CD14-positive monocyte (primary cell): ENCODE results near the gene ABHD17B. TPM values are rescaled to one million over a fixed set of nuclear protein-coding genes. Genes with fewer than 3 reads are reported as not detected.
A peak's percentile ranks its signal among the peaks of the same experiment; 100 is the strongest.

Experiments
- DNase-seq, 3 donors: peaks; one replicate each; pipeline ENCODE4 v3.0.0-alpha.2; 2011 to 2022
- H2AFZ ChIP-seq: 2 replicates; pipeline ENCODE4 v1.6.0; 2012; ENCODE audit warnings: mild to moderate bottlenecking, low read depth, low read length, inconsistent platforms; ENCODE audit not compliant: insufficient read depth, poor library complexity, severe bottlenecking
- H3K27ac ChIP-seq, 2 donors: 1 replicate in 1 of 2; 2 replicates in 1 of 2; pipeline ENCODE4 v1.5.1; 2012 to 2013; ENCODE audit warnings: low read length in 2 of 2, control low read depth in 1 of 2, inconsistent platforms in 1 of 2, low read depth in 1 of 2, mild to moderate bottlenecking in 1 of 2
- H3K27me3 ChIP-seq, 2 donors: one replicate each; pipeline versions ENCODE4 v1.6.0 to v1.6.1; 2011 to 2013; ENCODE audit warnings: low read length in 2 of 2; ENCODE audit not compliant: control insufficient read depth in 2 of 2, insufficient read depth in 2 of 2
- H3K36me3 ChIP-seq, 2 donors: replicated peaks in 1 of 2; 1 replicate in 1 of 2; 2 replicates in 1 of 2; pipeline versions ENCODE4 v1.5.1 to v1.6.1; 2012 to 2013; ENCODE audit warnings: low read length in 2 of 2, control low read depth in 1 of 2, inconsistent platforms in 1 of 2, mild to moderate bottlenecking in 1 of 2; ENCODE audit not compliant: insufficient read depth in 2 of 2, control insufficient read depth in 1 of 2
- H3K4me1 ChIP-seq, 2 donors: 1 replicate in 1 of 2; 2 replicates in 1 of 2; pipeline versions ENCODE4 v1.5.1 to v1.6.1; 2012 to 2013; ENCODE audit warnings: low read length in 2 of 2, control low read depth in 1 of 2, inconsistent platforms in 1 of 2, mild to moderate bottlenecking in 1 of 2, moderate library complexity in 1 of 2; ENCODE audit not compliant: insufficient read depth in 2 of 2, control insufficient read depth in 1 of 2
- H3K4me2 ChIP-seq: replicated peaks from 2 replicates; pipeline ENCODE3; 2012; ENCODE audit warnings: low read length, moderate library complexity, mild to moderate bottlenecking; ENCODE audit not compliant: poor library complexity, severe bottlenecking; ENCODE audit errors: extremely low read depth
- H3K4me3 ChIP-seq, 3 experiments: fragments of 200-600 bp in 1 of 3; sonication (generic) in 1 of 3; replicated peaks in 1 of 3; 1 replicate in 2 of 3; 2 replicates in 1 of 3; pipeline ENCODE4 v1.5.1; 2011 to 2013; ENCODE audit warnings: low read length in 3 of 3, mild to moderate bottlenecking in 3 of 3, control low read depth in 2 of 3, low read depth in 2 of 3, inconsistent platforms in 1 of 3, moderate library complexity in 1 of 3
- H3K79me2 ChIP-seq: 2 replicates; pipeline ENCODE4 v1.6.0; 2012; ENCODE audit warnings: mild to moderate bottlenecking, control low read depth, inconsistent platforms, low read length, moderate library complexity; ENCODE audit not compliant: insufficient read depth
- H3K9ac ChIP-seq: 2 replicates; pipeline ENCODE4 v1.6.0; 2017; ENCODE audit warnings: low read length, mild to moderate bottlenecking; ENCODE audit not compliant: insufficient read depth, poor library complexity, severe bottlenecking
- H3K9me3 ChIP-seq, 2 donors: replicated peaks in 1 of 2; 1 replicate in 1 of 2; 2 replicates in 1 of 2; pipeline versions ENCODE4 v1.5.1 to v1.6.1; 2012 to 2013; ENCODE audit warnings: low read length in 2 of 2, control low read depth in 1 of 2; ENCODE audit not compliant: control insufficient read depth in 1 of 2, insufficient read depth in 1 of 2
- H4K20me1 ChIP-seq: 2 replicates; pipeline ENCODE4 v1.6.0; 2012; ENCODE audit warnings: mild to moderate bottlenecking, low read length, control low read depth, moderate library complexity; ENCODE audit not compliant: insufficient read depth
- H3K27ac Mint-ChIP-seq, 7 donors: one replicate each; pipeline ENCODE4 v1.8.0; 2020; ENCODE audit warnings: mild to moderate bottlenecking in 7 of 7, mixed read lengths in 7 of 7, moderate library complexity in 6 of 7, inconsistent platforms in 2 of 7
- H3K27me3 Mint-ChIP-seq, 3 donors: one replicate each; pipeline ENCODE4 v1.8.0; 2021 to 2022; ENCODE audit warnings: low read depth in 3 of 3, mild to moderate bottlenecking in 3 of 3, mixed read lengths in 3 of 3, moderate library complexity in 3 of 3, inconsistent platforms in 1 of 3
- H3K36me3 Mint-ChIP-seq, 2 donors: one replicate each; pipeline ENCODE4 v1.8.0; 2020; ENCODE audit warnings: mixed read lengths in 2 of 2, inconsistent platforms in 1 of 2, mild to moderate bottlenecking in 1 of 2
- H3K4me1 Mint-ChIP-seq: one replicate; pipeline ENCODE4 v1.8.0; 2020; ENCODE audit warnings: mild to moderate bottlenecking, mixed read lengths
- H3K4me3 Mint-ChIP-seq, 2 donors: one replicate each; pipeline ENCODE4 v1.8.0; 2020; ENCODE audit warnings: mild to moderate bottlenecking in 2 of 2, mixed read lengths in 2 of 2, moderate library complexity in 1 of 2
- H3K9me3 Mint-ChIP-seq, 7 donors: one replicate each; pipeline ENCODE4 v1.8.0; 2020 to 2022; ENCODE audit warnings: mixed read lengths in 7 of 7, mild to moderate bottlenecking in 6 of 7, moderate library complexity in 6 of 7, inconsistent platforms in 2 of 7
- CTCF ChIP-seq: fragments of 200-600 bp; IDR thresholded peaks from one replicate; pipeline ENCODE4 v1.8.0; 2022; ENCODE audit warnings: antibody characterized with exemption, mild to moderate bottlenecking
- WGBS: methylation state at CpG from one replicate; pipeline ENCODE4 v1.1.5; 2013; ENCODE audit warnings: missing lambda C conversion rate; ENCODE audit not compliant: insufficient coverage; 5-methylcytosine and 5-hydroxymethylcytosine counted together
- intact Hi-C, 2 donors: fragments of 100-400 bp; cut with micrococcal nuclease; formaldehyde crosslinking; loops; one replicate each; pipeline versions ENCODE4 v1.15.0 to v1.15.1; 2023
- polyA plus RNA-seq, 3 donors: library from polyadenylated mRNA; depleted of rRNA in 1 of 3; unstranded in 2 of 3; stranded (reverse) in 1 of 3; fragments of 300-500 nt in 2 of 3; fragments of >200 nt in 1 of 3; fragmentation: Illumina TruSeq in 2 of 3; gene quantifications; 1 replicate in 2 of 3; 2 replicates in 1 of 3; pipeline ENCODE4 v1.2.3, GENCODE V29; 2012 to 2021

Gene ABHD17B
- polyA plus RNA-seq, 3 donors = 4.1 to 12.8 (median 12.3) TPM

- H3K4me1 Mint-ChIP-seq = peaks cover 56% of the 10 kb centered on the region
- H3K9me3 Mint-ChIP-seq = no peaks in the 10 kb centered on the region
- H3K9me3 ChIP-seq = no peaks in the 10 kb centered on the region
- peak overlapping the region; percentile 93 for H3K4me2 ChIP-seq
- H3K9ac ChIP-seq = peak overlapping the region; percentile 79
- no peak for TF ChIP-seq CTCF
- WGBS = 0% methylated on average over 4 of the region's 9 CpGs
- H3K27me3 ChIP-seq = no peaks in the 10 kb centered on the region
- intact Hi-C loops = loop anchor here in 1 of 2 donors (5.0 to 10.0 kb wide), 2 partner anchors 87 to 145 kb away; partner anchors contain the start of gene CEMIP2
- H3K4me3 Mint-ChIP-seq = peak overlapping the region; percentile 97 to 100
- peaks cover 22 to 40% of the 10 kb centered on the region in 2 donors for H3K4me1 ChIP-seq
- peak overlapping the region; percentile 75 to 89 (median 87) for H3K4me3 ChIP-seq
- no peaks in the 10 kb centered on the region for H3K27me3 Mint-ChIP-seq
- peak overlapping the region; percentile 90 to 99 (median 99) for H3K27ac Mint-ChIP-seq
- H3K27ac ChIP-seq = peak overlapping the region; percentile 89
- H2AFZ ChIP-seq = peak overlapping the region; percentile 84
- DNase-seq = no peak
- peaks cover 63% of the 10 kb centered on the region for H4K20me1 ChIP-seq
- H3K79me2 ChIP-seq = peaks cover 89% of the 10 kb centered on the region
- peaks cover 0 to 4% of the 10 kb centered on the region in 2 donors for H3K36me3 Mint-ChIP-seq
- H3K36me3 ChIP-seq = no peaks in the 10 kb centered on the region
These were observed 929 bp upstream of the ABHD17B start for GRCh38 chr9:71911908-71912335.

GRCh38 chr9:71910650-71911060 is 338 bp downstream of the ABHD17B start:
- peaks cover 22 to 40% of the 10 kb centered on the region in 2 donors for H3K4me1 ChIP-seq

More at GRCh38 chr9:71910650-71911060, 338 bp downstream of the ABHD17B start:
- under 1% methylated on average over 55 of the region's 56 CpGs for WGBS
- Mint-ChIP-seq H3K27me3 (no peaks in the 10 kb centered on the region), H3K4me1 (peaks cover 57% of the 10 kb centered on the region), H3K4me3 (peak overlapping the region; percentile 97 to 100), H3K27ac (peak overlapping the region; percentile 90 to 99 (median 99)), H3K36me3 (peaks cover 4 to 13% of the 10 kb centered on the region in 2 donors), H3K9me3 (no peaks in the 10 kb centered on the region)
- H3K27ac ChIP-seq = peak overlapping the region; percentile 89
- peaks cover 2% of the 10 kb centered on the region in 2 donors for H3K36me3 ChIP-seq
- peak overlapping the region; percentile 93 for H3K4me2 ChIP-seq
- peak overlapping the region; percentile 84 for H2AFZ ChIP-seq
- DNase-seq = no peak
- intact Hi-C loops = loop anchor here in 1 of 2 donors (5.0 to 10.0 kb wide), 2 partner anchors 86 to 143 kb away; partner anchors contain the start of gene CEMIP2
- peak overlapping the region; percentile 79 for H3K9ac ChIP-seq
- H3K9me3 ChIP-seq = no peaks in the 10 kb centered on the region
- peaks cover 63% of the 10 kb centered on the region for H4K20me1 ChIP-seq
- TF ChIP-seq CTCF = no peak
- H3K79me2 ChIP-seq = peaks cover 89% of the 10 kb centered on the region
- H3K27me3 ChIP-seq = no peaks in the 10 kb centered on the region
- H3K4me3 ChIP-seq = peak overlapping the region; percentile 65 to 89 (median 75)
